Activated T-cell treated with anti-CD3 and anti-CD28 coated beads, Interleukin-2, amount 50 U/mL, for 72 hours (primary cell): ENCODE data around the gene KLHL1. TPM values are rescaled to one million over a fixed set of nuclear protein-coding genes. Genes with fewer than 3 reads are reported as not detected.

Source experiments
- ATAC-seq, 2 donors: fragments of 150-1000 bp; cut with Tn5 transposase; replicated peaks in 1 of 2; 2 replicates each; pipeline ENCODE4 v1.10.0; 2021; ENCODE audit warnings: moderate library complexity in 2 of 2, mild to moderate bottlenecking in 1 of 2
- DNase-seq, 2 donors: peaks; one replicate each; pipeline ENCODE4 v3.0.0; 2021 to 2022; ENCODE audit warnings: mixed read lengths in 1 of 2
- H3K27ac Mint-ChIP-seq: one replicate; pipeline ENCODE4 v1.8.0; 2022; ENCODE audit warnings: mild to moderate bottlenecking, moderate library complexity, mixed read lengths
- H3K27me3 Mint-ChIP-seq: one replicate; pipeline ENCODE4 v1.8.0; 2022; ENCODE audit warnings: low read depth, mixed read lengths
- H3K36me3 Mint-ChIP-seq, 2 donors: one replicate each; pipeline ENCODE4 v1.8.0; 2022; ENCODE audit warnings: mixed read lengths in 2 of 2, mild to moderate bottlenecking in 1 of 2; ENCODE audit not compliant: insufficient read depth in 2 of 2
- H3K4me1 Mint-ChIP-seq: one replicate; pipeline ENCODE4 v1.8.0; 2022; ENCODE audit warnings: low read depth, mixed read lengths
- H3K4me3 Mint-ChIP-seq, 2 donors: one replicate each; pipeline ENCODE4 v1.8.0; 2022; ENCODE audit warnings: mild to moderate bottlenecking in 2 of 2, mixed read lengths in 2 of 2, moderate library complexity in 2 of 2
- H3K9me3 Mint-ChIP-seq, 2 donors: one replicate each; pipeline ENCODE4 v1.8.0; 2022; ENCODE audit warnings: mixed read lengths in 2 of 2
- total RNA-seq, 2 donors: library from RNA; stranded (reverse); gene quantifications; one replicate each; pipeline ENCODE4 v1.2.3, GENCODE V29; 2022

The KLHL1 gene
- total RNA-seq, 2 donors from 2014 or later = not detected

DNA sequence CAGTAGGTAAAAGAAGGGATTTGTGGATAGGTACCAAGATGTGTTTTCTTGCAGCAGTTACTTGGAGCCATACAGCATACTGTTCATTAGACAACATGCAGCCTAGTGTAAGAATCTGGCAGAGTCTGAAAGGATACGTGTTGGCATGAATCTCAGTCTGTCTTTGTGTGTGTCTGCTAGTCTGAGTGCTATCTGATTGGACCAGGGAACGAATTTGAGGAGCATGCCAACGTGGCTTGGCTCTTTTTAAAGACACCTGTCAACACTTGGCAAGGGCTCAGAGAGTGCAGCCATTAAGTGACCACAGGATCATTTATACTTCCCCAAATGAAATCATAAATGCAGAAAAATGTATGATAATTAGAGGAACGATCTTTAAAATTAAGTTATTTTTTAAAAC is 28.2 kb downstream of the KLHL1 start:
- no peak overlapping the region for H3K4me3 Mint-ChIP-seq
- H3K27ac Mint-ChIP-seq = no peak overlapping the region
- no peaks in the 10 kb centered on the region for H3K4me1 Mint-ChIP-seq
- no peak for DNase-seq
- no peaks in the 10 kb centered on the region for H3K27me3 Mint-ChIP-seq
- peaks cover 0 to 2% of the 10 kb centered on the region in 2 donors for H3K36me3 Mint-ChIP-seq
- ATAC-seq = no peak
- H3K9me3 Mint-ChIP-seq = peaks cover 6 to 9% of the 10 kb centered on the region in 2 donors

DNA sequence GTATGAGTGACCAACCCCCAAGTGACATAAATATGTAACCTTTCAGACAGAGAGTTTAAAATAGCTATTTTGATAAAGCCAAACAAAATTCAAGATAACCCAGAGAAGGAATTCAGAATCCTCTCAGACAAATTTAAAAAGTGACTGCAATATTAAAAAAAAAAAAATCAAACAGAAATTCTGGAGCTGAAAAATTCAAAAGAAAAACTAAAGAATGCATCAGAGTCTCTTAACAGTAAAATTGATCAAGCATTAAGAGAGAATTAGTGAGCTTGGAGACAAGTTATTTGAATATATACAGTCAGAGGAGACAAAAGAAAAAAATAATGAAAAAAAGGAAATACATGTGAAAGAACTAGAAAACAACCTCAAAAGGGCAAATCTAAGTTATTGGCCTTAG is 53.7 kb downstream of the KLHL1 start:
- Mint-ChIP-seq H3K4me1 (no peaks in the 10 kb centered on the region), H3K27me3 (no peaks in the 10 kb centered on the region), H3K36me3 (peaks cover 4 to 5% of the 10 kb centered on the region in 2 donors), H3K27ac (no peak overlapping the region), H3K9me3 (peaks cover 9 to 13% of the 10 kb centered on the region in 2 donors), H3K4me3 (no peak overlapping the region)
- DNase-seq (no peak), ATAC-seq (no peak)

DNA sequence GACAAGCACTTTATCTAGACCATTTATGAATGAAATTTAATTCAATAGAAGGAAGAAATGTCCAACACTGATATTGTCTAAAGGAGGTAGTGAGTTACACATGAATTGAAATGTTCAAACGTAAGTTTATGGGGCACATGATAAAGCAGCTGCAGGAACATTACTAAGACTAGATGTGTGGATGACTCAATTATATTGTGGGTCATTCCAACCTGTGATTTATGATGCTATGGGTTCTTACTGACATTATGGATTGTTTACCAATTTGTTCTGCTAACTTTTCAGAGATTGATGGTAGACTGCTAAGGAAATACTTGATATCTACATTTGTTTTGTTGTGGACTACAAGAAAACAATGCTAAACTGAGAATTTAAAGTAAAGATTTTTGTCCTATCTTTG is 56.7 kb downstream of the KLHL1 start:
- Mint-ChIP-seq H3K36me3 (peaks cover 4 to 5% of the 10 kb centered on the region in 2 donors), H3K27ac (no peak overlapping the region), H3K4me3 (no peak overlapping the region), H3K9me3 (peaks cover 6 to 11% of the 10 kb centered on the region in 2 donors), H3K27me3 (no peaks in the 10 kb centered on the region), H3K4me1 (no peaks in the 10 kb centered on the region)
- ATAC-seq = no peak
- DNase-seq = no peak

- Mint-ChIP-seq H3K36me3 (peaks cover 3 to 5% of the 10 kb centered on the region in 2 donors), H3K9me3 (peaks cover 8 to 10% of the 10 kb centered on the region in 2 donors), H3K4me1 (no peaks in the 10 kb centered on the region), H3K27ac (no peak overlapping the region), H3K27me3 (no peaks in the 10 kb centered on the region), H3K4me3 (no peak overlapping the region)
- DNase-seq (no peak), ATAC-seq (no peak)
Observed at GRCh38 chr13:70043685-70044084, 64.6 kb downstream of the KLHL1 start.

GRCh38 chr13:70042193-70042592 is 66.1 kb downstream of the KLHL1 start:
- Mint-ChIP-seq H3K27me3 (no peaks in the 10 kb centered on the region), H3K9me3 (peaks cover 8 to 14% of the 10 kb centered on the region in 2 donors), H3K36me3 (peaks cover 3 to 5% of the 10 kb centered on the region in 2 donors), H3K27ac (no peak overlapping the region), H3K4me1 (no peaks in the 10 kb centered on the region), H3K4me3 (no peak overlapping the region)
- ATAC-seq = no peak
- no peak for DNase-seq

DNA sequence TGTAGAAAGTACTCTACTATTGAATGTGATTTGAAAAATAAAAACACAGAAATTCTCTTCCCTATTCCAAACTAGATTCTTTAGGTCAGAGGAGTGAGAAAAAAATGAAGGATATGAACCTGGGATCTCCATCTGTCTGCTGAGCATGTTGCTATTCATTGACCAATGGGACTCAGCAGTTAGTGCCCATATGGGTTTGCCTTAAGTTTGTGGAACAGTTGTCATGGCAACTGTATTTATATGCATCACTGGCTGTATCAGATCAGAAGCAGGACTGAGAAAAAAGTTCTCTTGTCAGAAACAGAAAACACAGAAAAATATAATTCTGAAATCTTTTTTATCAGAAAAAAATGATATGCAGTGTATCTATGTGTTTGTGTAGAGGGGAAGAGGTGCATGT is 74.0 kb downstream of the KLHL1 start:
- Mint-ChIP-seq H3K4me1 (no peaks in the 10 kb centered on the region), H3K4me3 (no peak overlapping the region), H3K27me3 (no peaks in the 10 kb centered on the region), H3K9me3 (peaks cover 0 to 7% of the 10 kb centered on the region in 2 donors), H3K36me3 (peaks cover 0 to 1% of the 10 kb centered on the region in 2 donors), H3K27ac (no peak overlapping the region)
- no peak for DNase-seq
- ATAC-seq = no peak

DNA sequence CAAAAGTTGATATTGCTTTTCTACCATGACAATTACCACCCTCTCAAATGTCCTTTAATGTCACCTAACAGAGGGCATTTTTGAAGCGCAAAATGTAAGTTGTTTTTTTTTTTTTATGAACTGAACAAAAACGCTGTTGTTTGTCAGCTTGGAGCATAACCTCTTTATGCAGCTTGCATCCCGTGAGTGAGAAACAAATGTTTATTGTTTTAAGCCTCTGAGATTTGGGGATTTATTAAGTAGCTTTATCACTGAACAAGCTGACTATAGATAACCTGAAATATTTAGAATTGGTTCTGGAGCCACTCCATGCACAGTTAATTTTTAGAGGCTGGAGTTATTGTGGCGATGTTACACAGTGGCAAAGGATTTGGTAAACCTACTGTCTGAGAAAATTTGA is 80.7 kb downstream of the KLHL1 start:
- Mint-ChIP-seq H3K27me3 (no peaks in the 10 kb centered on the region), H3K36me3 (peaks cover 0 to 1% of the 10 kb centered on the region in 2 donors), H3K9me3 (peaks cover 4% of the 10 kb centered on the region in 2 donors), H3K4me3 (no peak overlapping the region), H3K27ac (no peak overlapping the region), H3K4me1 (no peaks in the 10 kb centered on the region)
- DNase-seq = no peak
- no peak for ATAC-seq

DNA sequence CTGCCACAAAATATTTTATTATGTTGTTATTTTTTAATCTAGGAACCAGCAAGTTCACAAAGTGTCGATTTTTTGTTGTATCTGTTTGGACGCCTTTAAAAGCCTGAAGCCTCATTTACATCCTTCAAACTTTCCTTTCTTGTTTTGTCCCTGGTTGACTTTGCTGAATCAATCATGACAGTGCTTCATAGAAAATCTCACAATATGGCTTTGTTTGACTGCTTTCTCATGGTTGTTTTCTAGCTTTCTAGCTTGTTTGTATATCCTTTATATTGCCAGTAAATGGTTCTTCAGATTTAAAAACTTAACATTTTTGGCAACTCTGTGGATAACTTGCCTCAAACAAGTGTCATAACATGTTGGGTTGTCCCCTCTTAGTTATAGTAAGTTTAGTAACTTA is 84.7 kb downstream of the KLHL1 start:
- no peak overlapping the region for H3K27ac Mint-ChIP-seq
- ATAC-seq = no peak
- H3K36me3 Mint-ChIP-seq = peaks cover 0 to 1% of the 10 kb centered on the region in 2 donors
- no peaks in the 10 kb centered on the region for H3K27me3 Mint-ChIP-seq
- H3K4me3 Mint-ChIP-seq = no peak overlapping the region
- H3K4me1 Mint-ChIP-seq = no peaks in the 10 kb centered on the region
- no peak for DNase-seq
- H3K9me3 Mint-ChIP-seq = peaks cover 4 to 8% of the 10 kb centered on the region in 2 donors

DNA sequence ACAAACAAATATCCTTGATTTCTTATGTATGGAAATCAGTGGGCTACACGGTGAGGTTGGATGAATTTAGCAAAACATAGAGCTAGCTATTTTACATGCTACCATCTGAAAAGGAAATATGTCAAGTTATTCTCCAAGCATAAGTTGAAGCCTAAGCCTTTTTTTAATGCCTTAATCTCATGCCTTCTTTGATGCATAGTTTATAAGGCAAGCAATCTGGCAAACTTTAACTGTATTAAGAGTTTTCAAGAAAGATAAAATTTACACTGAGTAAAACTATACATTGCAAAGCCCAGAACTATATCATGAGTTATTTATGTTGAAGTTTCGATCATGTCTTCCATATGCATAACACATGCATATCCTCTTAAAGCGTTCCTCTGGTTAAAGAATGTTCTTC is 85.6 kb downstream of the KLHL1 start:
- no peak overlapping the region for H3K4me3 Mint-ChIP-seq
- no peak overlapping the region for H3K27ac Mint-ChIP-seq
- peaks cover 4 to 8% of the 10 kb centered on the region in 2 donors for H3K9me3 Mint-ChIP-seq
- H3K4me1 Mint-ChIP-seq = no peaks in the 10 kb centered on the region
- no peaks in the 10 kb centered on the region for H3K27me3 Mint-ChIP-seq
- no peak for ATAC-seq
- DNase-seq = no peak
- peaks cover 0 to 1% of the 10 kb centered on the region in 2 donors for H3K36me3 Mint-ChIP-seq

DNA sequence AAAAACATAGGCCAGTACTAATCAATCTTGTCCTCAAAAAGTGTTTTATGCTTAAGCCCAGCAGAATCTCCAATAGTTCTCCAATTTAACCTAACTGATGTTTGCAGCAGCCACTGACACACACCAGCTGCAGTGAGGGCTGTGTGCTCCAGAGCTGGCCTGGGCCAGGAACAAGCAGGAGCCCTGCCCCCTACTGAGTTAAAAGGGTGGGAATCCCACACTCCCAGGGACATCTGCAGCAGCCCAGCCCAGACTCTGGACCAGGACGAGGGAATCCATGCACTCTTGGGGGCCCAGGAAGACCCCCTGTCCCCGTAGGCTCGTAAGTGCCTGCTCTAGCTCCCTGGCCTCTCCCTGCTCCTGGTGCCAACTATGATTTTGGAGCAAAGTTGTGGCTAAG is 92.1 kb downstream of the KLHL1 start:
- no peak for ATAC-seq
- Mint-ChIP-seq H3K9me3 (peaks cover 10% of the 10 kb centered on the region in 2 donors), H3K36me3 (peaks cover 0 to 4% of the 10 kb centered on the region in 2 donors)

GRCh38 chr13:70014337-70014736 is 93.9 kb downstream of the KLHL1 start:
- Mint-ChIP-seq H3K27ac (no peak overlapping the region), H3K36me3 (peaks cover 0 to 4% of the 10 kb centered on the region in 2 donors)
- ATAC-seq = no peak

More for the DNA sequence above, 92.1 kb downstream of the KLHL1 start:
- Mint-ChIP-seq H3K4me1 (no peaks in the 10 kb centered on the region), H3K4me3 (no peak overlapping the region), H3K27me3 (no peaks in the 10 kb centered on the region), H3K27ac (no peak overlapping the region)
- DNase-seq = no peak

DNA sequence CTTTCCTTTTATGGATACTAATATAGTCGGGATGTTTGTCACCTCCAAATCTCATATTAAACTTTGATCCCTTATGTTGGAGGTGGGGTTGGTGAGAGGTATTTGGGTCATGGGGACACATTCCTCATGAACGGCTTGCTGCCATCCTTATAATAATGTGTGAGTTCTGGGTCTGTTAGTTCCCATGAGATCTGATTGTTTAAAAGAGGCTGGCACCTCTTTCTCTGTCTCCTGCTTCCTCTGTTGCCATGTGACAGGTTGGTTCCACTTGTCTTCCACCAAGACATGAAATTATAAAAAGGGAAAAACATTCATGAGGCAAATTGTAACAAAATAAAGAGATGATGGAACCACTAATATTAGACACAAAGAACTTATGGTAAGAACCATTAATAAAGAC is 108.4 kb downstream of the KLHL1 start:
- no peak for ATAC-seq
- H3K27ac Mint-ChIP-seq = no peak overlapping the region
- no peak for DNase-seq
- no peaks in the 10 kb centered on the region for H3K27me3 Mint-ChIP-seq
- no peaks in the 10 kb centered on the region for H3K36me3 Mint-ChIP-seq
- no peaks in the 10 kb centered on the region for H3K4me1 Mint-ChIP-seq
- no peak overlapping the region for H3K4me3 Mint-ChIP-seq
- H3K9me3 Mint-ChIP-seq = peaks cover 2% of the 10 kb centered on the region in 2 donors

More at GRCh38 chr13:70014337-70014736, 93.9 kb downstream of the KLHL1 start:
- Mint-ChIP-seq H3K9me3 (peaks cover 12% of the 10 kb centered on the region in 2 donors), H3K27me3 (no peaks in the 10 kb centered on the region), H3K4me1 (no peaks in the 10 kb centered on the region), H3K4me3 (no peak overlapping the region)
- no peak for DNase-seq

GRCh38 chr13:69997061-69997460 is 111.2 kb downstream of the KLHL1 start:
- Mint-ChIP-seq H3K27ac (no peak overlapping the region), H3K27me3 (no peaks in the 10 kb centered on the region), H3K9me3 (peaks cover 0 to 7% of the 10 kb centered on the region in 2 donors), H3K4me1 (no peaks in the 10 kb centered on the region), H3K4me3 (no peak overlapping the region), H3K36me3 (no peaks in the 10 kb centered on the region)
- ATAC-seq (no peak), DNase-seq (no peak)

DNA sequence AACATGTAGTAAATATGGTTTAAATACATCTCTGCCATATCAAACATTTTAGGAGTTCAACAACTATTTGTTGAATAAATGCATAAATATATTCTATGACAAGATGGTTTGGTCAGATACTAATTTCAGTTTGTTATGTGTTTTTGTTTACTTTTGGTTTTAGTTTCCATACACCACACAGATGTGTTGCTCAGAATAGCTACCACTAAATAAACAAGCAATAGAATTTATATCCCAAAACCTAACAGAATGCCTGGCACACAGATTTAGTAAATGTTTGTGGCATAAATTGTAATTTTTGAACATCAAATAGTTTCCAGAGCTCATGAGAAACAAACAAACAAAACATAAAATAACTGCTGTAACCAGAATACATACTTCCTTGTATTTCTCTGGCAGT is 127.5 kb downstream of the KLHL1 start:
- Mint-ChIP-seq H3K4me3 (no peak overlapping the region), H3K36me3 (no peaks in the 10 kb centered on the region), H3K27me3 (no peaks in the 10 kb centered on the region), H3K4me1 (no peaks in the 10 kb centered on the region), H3K9me3 (peaks cover 4 to 6% of the 10 kb centered on the region in 2 donors), H3K27ac (no peak overlapping the region)
- ATAC-seq (no peak), DNase-seq (no peak)
